Hepatocyte (in vitro differentiated cells): ENCODE data around the gene ABL1. TPM values are rescaled to one million over a fixed set of nuclear protein-coding genes. Genes with fewer than 3 reads are reported as not detected.

Experiments used
- DNase-seq: peaks from one replicate; pipeline ENCODE4 v3.0.0-alpha.2; 2016; ENCODE audit warnings: low spot score
- H2AFZ ChIP-seq: fragments of 200-600 bp; sonication (generic); 2 replicates; pipeline ENCODE4 v1.6.0; 2016; ENCODE audit warnings: antibody characterized with exemption, mild to moderate bottlenecking
- H3K27ac ChIP-seq: fragments of 200-600 bp; sonication (generic); 2 replicates; pipeline ENCODE4 v1.5.1; 2016; ENCODE audit warnings: mild to moderate bottlenecking
- H3K27me3 ChIP-seq: fragments of 200-600 bp; sonication (generic); 2 replicates; pipeline ENCODE4 v1.6.1; 2016
- H3K36me3 ChIP-seq: fragments of 200-600 bp; sonication (generic); replicated peaks from 2 replicates; pipeline ENCODE4 v1.5.1; 2016; ENCODE audit warnings: low read depth; ENCODE audit not compliant: insufficient read depth
- H3K4me1 ChIP-seq: fragments of 200-600 bp; sonication (generic); 2 replicates; pipeline ENCODE4 v1.5.1; 2016; ENCODE audit warnings: mild to moderate bottlenecking, moderate library complexity; ENCODE audit not compliant: insufficient read depth
- H3K4me2 ChIP-seq: fragments of 200-600 bp; sonication (generic); 2 replicates; pipeline ENCODE4 v1.6.0; 2016
- H3K4me3 ChIP-seq: fragments of 200-600 bp; sonication (generic); 2 replicates; pipeline ENCODE4 v1.5.1; 2016; ENCODE audit warnings: mild to moderate bottlenecking
- H3K79me2 ChIP-seq: fragments of 200-600 bp; sonication (generic); 2 replicates; pipeline ENCODE4 v1.6.0; 2017; ENCODE audit warnings: mild to moderate bottlenecking
- H3K9me2 ChIP-seq: fragments of 200-600 bp; sonication (generic); replicated peaks from 2 replicates; pipeline ENCODE4 v1.6.0; 2017; ENCODE audit warnings: mild to moderate bottlenecking; ENCODE audit not compliant: insufficient read depth
- H3K9me3 ChIP-seq: fragments of 200-600 bp; sonication (generic); 2 replicates; pipeline ENCODE4 v1.5.1; 2016; ENCODE audit warnings: low read depth, mild to moderate bottlenecking
- H4K20me1 ChIP-seq: fragments of 200-600 bp; sonication (generic); 2 replicates; pipeline ENCODE4 v1.6.0; 2016; ENCODE audit warnings: mild to moderate bottlenecking; ENCODE audit not compliant: insufficient read depth, poor library complexity, severe bottlenecking
- EZH2 ChIP-seq: fragments of 200-600 bp; sonication (generic); IDR thresholded peaks from 2 replicates; pipeline ENCODE4 v1.6.1; 2016; ENCODE audit warnings: antibody characterized with exemption, mild to moderate bottlenecking, borderline replicate concordance
- EZH2phosphoT487 ChIP-seq: fragments of 200-600 bp; sonication (generic); IDR thresholded peaks from one replicate; pipeline ENCODE4 v1.6.1; 2018; ENCODE audit warnings: antibody characterized with exemption, mild to moderate bottlenecking, low read depth, moderate library complexity; ENCODE audit not compliant: unreplicated experiment, severe bottlenecking
- WGBS: methylation state at CpG from one replicate; pipeline ENCODE4 v1.1.6; 2016; ENCODE audit warnings: low lambda C conversion rate; ENCODE audit errors: missing lambda C conversion rate; 5-methylcytosine and 5-hydroxymethylcytosine counted together
- polyA plus RNA-seq: library from polyadenylated mRNA; unstranded; fragments of >200 nt; fragmentation: Nextera tagmentation; extraction: Ambion mirVana; gene quantifications from 2 replicates; pipeline ENCODE4 v1.2.1, GENCODE V29; 2016
- total RNA-seq: library from RNA; depleted of rRNA; stranded (reverse); fragments of >200 nt; gene quantifications from 2 replicates; pipeline ENCODE4 v1.2.3, GENCODE V29; 2014
- TF ChIP-seq, protein P1 (sequence below): fragments of 200-600 bp; sonication (generic); IDR thresholded peaks from 2 replicates; pipeline ENCODE4 v1.5.1; 2016; ENCODE audit warnings: antibody characterized with exemption, mild to moderate bottlenecking; ENCODE audit not compliant: poor library complexity

ABL1 gene
- total and polyA plus RNA-seq, 2 experiments from 2014 or later = 43.2 to 46.6 TPM

DNA sequence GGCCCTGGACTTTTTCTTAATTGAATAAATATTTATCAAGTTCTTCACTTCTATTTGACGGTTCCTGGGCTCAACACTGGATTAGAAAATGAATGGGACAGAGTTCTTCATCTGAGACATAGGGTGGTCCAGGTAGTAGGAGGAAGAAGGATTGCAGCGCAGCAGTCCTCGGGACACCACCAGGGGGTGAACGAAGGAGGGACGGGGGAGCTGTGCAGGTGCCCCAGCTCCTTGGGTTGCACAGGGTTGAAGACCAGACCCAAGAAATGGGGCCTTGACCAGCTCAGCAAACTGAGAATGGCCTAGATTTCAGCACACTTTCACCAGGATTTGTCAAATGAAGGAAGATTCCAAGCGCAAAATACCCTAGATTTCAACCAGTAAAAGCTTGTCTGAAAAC lies 29.5 kb downstream of the ABL1 start:
- Histone ChIP-seq H4K20me1 (peaks cover 69% of the 10 kb centered on the region), H3K4me3 (no peak overlapping the region), H3K79me2 (peaks cover 79% of the 10 kb centered on the region), H2AFZ (no peak overlapping the region), H3K9me2 (no peaks in the 10 kb centered on the region), H3K9me3 (no peaks in the 10 kb centered on the region), H3K36me3 (no peaks in the 10 kb centered on the region), H3K27me3 (no peaks in the 10 kb centered on the region), H3K27ac (no peak overlapping the region), H3K4me1 (peaks cover 15% of the 10 kb centered on the region), H3K4me2 (no peak overlapping the region)
- TF ChIP-seq EZH2 = no peak
- TF ChIP-seq EZH2phosphoT487 = no peak
- TF ChIP-seq, protein P1, sequence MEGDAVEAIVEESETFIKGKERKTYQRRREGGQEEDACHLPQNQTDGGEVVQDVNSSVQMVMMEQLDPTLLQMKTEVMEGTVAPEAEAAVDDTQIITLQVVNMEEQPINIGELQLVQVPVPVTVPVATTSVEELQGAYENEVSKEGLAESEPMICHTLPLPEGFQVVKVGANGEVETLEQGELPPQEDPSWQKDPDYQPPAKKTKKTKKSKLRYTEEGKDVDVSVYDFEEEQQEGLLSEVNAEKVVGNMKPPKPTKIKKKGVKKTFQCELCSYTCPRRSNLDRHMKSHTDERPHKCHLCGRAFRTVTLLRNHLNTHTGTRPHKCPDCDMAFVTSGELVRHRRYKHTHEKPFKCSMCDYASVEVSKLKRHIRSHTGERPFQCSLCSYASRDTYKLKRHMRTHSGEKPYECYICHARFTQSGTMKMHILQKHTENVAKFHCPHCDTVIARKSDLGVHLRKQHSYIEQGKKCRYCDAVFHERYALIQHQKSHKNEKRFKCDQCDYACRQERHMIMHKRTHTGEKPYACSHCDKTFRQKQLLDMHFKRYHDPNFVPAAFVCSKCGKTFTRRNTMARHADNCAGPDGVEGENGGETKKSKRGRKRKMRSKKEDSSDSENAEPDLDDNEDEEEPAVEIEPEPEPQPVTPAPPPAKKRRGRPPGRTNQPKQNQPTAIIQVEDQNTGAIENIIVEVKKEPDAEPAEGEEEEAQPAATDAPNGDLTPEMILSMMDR = no peak
- no peak for DNase-seq
- WGBS = 93% methylated on average over 6 of the region's 6 CpGs

DNA sequence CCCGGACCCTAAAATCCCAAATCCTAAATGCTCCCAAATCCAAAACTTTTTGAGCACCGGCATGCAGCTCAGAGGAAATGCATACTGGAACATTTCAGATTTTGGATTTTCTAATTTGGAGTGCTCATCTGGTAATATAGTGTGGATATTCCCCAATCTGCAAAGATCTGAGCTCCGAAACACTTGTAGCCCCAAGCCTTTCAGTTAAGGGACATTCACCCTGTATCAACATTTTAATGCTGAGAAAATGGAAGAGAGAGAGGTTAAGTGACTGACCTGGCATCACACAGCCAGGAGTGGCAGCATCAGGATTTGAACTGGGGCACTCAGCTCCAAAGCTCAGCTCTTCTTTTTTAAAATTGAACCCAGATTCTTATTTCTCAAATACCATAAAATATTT lies 30.9 kb downstream of the ABL1 start:
- Histone ChIP-seq H3K79me2 (peaks cover 83% of the 10 kb centered on the region), H2AFZ (no peak overlapping the region), H3K4me2 (no peak overlapping the region), H3K4me3 (no peak overlapping the region), H3K9me2 (no peaks in the 10 kb centered on the region), H3K9me3 (no peaks in the 10 kb centered on the region), H4K20me1 (peaks cover 76% of the 10 kb centered on the region), H3K27ac (no peak overlapping the region), H3K4me1 (peaks cover 8% of the 10 kb centered on the region), H3K36me3 (no peaks in the 10 kb centered on the region), H3K27me3 (no peaks in the 10 kb centered on the region)
- WGBS = 100% methylated on average over 3 of the region's 3 CpGs
- no peak for DNase-seq
- TF ChIP-seq, protein P1 = no peak
- TF ChIP-seq EZH2 = no peak
- no peak for TF ChIP-seq EZH2phosphoT487

DNA sequence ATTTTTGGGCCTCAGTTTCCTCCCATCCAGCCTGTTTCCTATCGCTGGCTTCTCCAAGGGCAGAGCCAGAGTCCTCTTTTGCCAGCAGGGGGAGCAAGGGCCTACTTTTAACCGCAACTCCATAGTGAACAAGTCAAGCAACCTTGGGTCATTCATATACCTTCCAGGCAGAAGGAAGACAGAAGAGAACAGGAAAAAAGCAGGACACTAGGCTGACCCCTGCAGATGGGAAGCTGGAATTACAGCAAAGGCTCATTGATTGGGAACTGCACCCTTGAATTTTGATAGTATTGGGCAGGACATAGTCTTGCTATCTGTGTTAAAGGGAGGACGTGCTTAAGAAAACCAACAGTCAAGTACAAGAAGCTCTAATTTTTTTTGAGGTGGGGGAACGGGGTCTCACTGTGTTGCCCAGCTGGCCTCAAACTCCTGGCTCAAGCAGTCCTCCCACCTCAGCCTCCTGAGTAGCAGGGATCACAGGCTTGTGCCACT lies 31.5 kb downstream of the ABL1 start:
- H3K4me2 ChIP-seq = no peak overlapping the region
- H3K27ac ChIP-seq = no peak overlapping the region
- no peak for TF ChIP-seq EZH2
- TF ChIP-seq, protein P1 = peak; percentile 90
- peaks cover 75% of the 10 kb centered on the region for H4K20me1 ChIP-seq
- no peaks in the 10 kb centered on the region for H3K9me3 ChIP-seq
- no peak overlapping the region for H3K4me3 ChIP-seq
- 49% methylated on average over 4 of the region's 4 CpGs for WGBS
- peaks cover 85% of the 10 kb centered on the region for H3K79me2 ChIP-seq
- no peaks in the 10 kb centered on the region for H3K36me3 ChIP-seq
- no peaks in the 10 kb centered on the region for H3K27me3 ChIP-seq
- peak; percentile 90 for DNase-seq
- no peaks in the 10 kb centered on the region for H3K9me2 ChIP-seq
- peaks cover 8% of the 10 kb centered on the region for H3K4me1 ChIP-seq
- H2AFZ ChIP-seq = no peak overlapping the region

DNA sequence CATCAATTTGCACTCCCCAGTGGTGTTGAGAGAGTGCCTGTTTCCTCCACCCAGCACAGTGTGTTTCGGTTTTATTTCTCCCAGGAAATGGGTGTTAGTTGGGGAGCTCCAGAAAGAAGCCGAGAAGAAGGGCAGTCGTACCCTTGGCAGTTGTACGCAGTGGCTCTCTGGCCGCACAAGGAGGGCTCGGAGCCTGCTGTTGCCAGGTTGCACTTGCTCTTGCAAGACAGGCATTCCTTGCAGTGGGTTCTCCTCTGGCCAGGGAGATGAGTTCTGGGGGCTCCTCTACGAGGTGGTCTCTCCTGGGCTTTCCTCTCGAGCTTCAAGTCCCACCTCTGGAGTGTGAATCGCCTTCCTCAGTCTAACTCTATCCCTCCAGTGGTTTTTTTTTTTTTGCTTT lies 32.5 kb downstream of the ABL1 start:
- Histone ChIP-seq H2AFZ (no peak overlapping the region), H3K27me3 (no peaks in the 10 kb centered on the region), H3K79me2 (peaks cover 83% of the 10 kb centered on the region), H3K4me1 (peaks cover 8% of the 10 kb centered on the region), H3K9me2 (no peaks in the 10 kb centered on the region), H3K36me3 (no peaks in the 10 kb centered on the region), H4K20me1 (peaks cover 75% of the 10 kb centered on the region), H3K27ac (no peak overlapping the region), H3K4me2 (no peak overlapping the region), H3K9me3 (no peaks in the 10 kb centered on the region), H3K4me3 (no peak overlapping the region)
- 97% methylated on average over 9 of the region's 9 CpGs for WGBS
- no peak for TF ChIP-seq EZH2
- TF ChIP-seq EZH2phosphoT487 = no peak
- TF ChIP-seq, protein P1 = no peak
- DNase-seq = no peak
